Measurements from ENCODE around the gene AMH. TPM values are rescaled to one million over a fixed set of nuclear protein-coding genes. Genes with fewer than 3 reads are reported as not detected.

Gene AMH
- total and polyA plus RNA-seq, 2 experiments from 2014 or later = 1.9 to 6.8 TPM

- no peaks in the 10 kb centered on the region for H3K4me1 ChIP-seq (ENCODE audit: insufficient read depth)
- H3K27ac Mint-ChIP-seq = no peak overlapping the region
- no peaks in the 10 kb centered on the region for H3K27me3 ChIP-seq (ENCODE audit: insufficient read depth)
- DNase-seq (ENCODE audit: low spot score) (no peak), ATAC-seq (no peak)
- H3K27me3 Mint-ChIP-seq (ENCODE audit: insufficient read depth, low read depth, poor library complexity) = peaks cover 6% of the 10 kb centered on the region
- no peak overlapping the region for H2AFZ ChIP-seq
- no peaks in the 10 kb centered on the region for H3K4me1 Mint-ChIP-seq
- H3K36me3 ChIP-seq (ENCODE audit: insufficient read depth) = no peaks in the 10 kb centered on the region; the same call in 1 of the 2 replicates
- H3K9me2 ChIP-seq (ENCODE audit: insufficient read depth) = no peaks in the 10 kb centered on the region
- TF ChIP-seq STAT1 (IDR thresholded peaks at IDR 0.05; ENCODE audit: unreplicated experiment) (no peak), JUNB (IDR thresholded peaks at IDR 0.05; ENCODE audit: unreplicated experiment) (no peak), REST (IDR thresholded peaks at IDR 0.05; ENCODE audit: unreplicated experiment) (no peak), NANOG (IDR thresholded peaks at IDR 0.05; ENCODE audit: borderline replicate concordance) (no peak), ZNF331 (CRISPR knock-in tag; IDR thresholded peaks at IDR 0.05; ENCODE audit: low read depth) (no peak), CREB1 (CRISPR knock-in tag; IDR thresholded peaks at IDR 0.05; ENCODE audit: low read depth) (no peak), CTCF (conservative IDR thresholded peaks at IDR 0.05; ENCODE audit: low read depth in 2 of 2) (no peak), ZNF114 (CRISPR knock-in tag; IDR thresholded peaks at IDR 0.05) (no peak), EZH2phosphoT487 (IDR thresholded peaks at IDR 0.05; ENCODE audit: unreplicated experiment) (no peak), ETS1 (IDR thresholded peaks at IDR 0.05) (no peak), POLR2AphosphoS5 (IDR thresholded peaks at IDR 0.05; ENCODE audit: low read depth) (no peak), EZH2 (IDR thresholded peaks at IDR 0.05; ENCODE audit: low read depth, unreplicated experiment) (no peak), ZNF462 (CRISPR knock-in tag; IDR thresholded peaks at IDR 0.05) (no peak)
- H4K20me1 ChIP-seq (replicated peaks; ENCODE audit: insufficient read depth) = peaks cover 5% of the 10 kb centered on the region; the same call in 1 of the 2 replicates
- H3F3A ChIP-seq (replicated peaks; ENCODE audit: low read depth) = 0 out of 2 replicates have a peak, but pooled peaks cover 7% of the 10 kb centered on the region
- no peak overlapping the region for H3K4me2 ChIP-seq
- H3K4me3 ChIP-seq = no peak overlapping the region
- no peak overlapping the region for H3K27ac ChIP-seq (ENCODE audit: low read depth)
- H3K79me2 ChIP-seq (replicated peaks; ENCODE audit: insufficient read depth) = no peaks in the 10 kb centered on the region
- H3K4me3 Mint-ChIP-seq = no peak overlapping the region
- H3K36me3 Mint-ChIP-seq (ENCODE audit: low read depth) = peaks cover 31% of the 10 kb centered on the region
- no peaks in the 10 kb centered on the region for H3K9me3 Mint-ChIP-seq
Observed at GRCh38 chr19:2226840-2227360, 22.2 kb upstream of the AMH start.

Data from GM23338 (cell line).